Activated CD8-positive, alpha-beta memory T cell treated with anti-CD3 and anti-CD28 coated beads, Interleukin-2, amount 50 U/mL, for 1 hour (primary cell): ENCODE data around the gene IFI27L1.

Source experiments
- DNase-seq: peaks from one replicate; pipeline ENCODE4 v3.0.0-alpha.2; 2020; ENCODE audit errors: extremely low read depth

Gene IFI27L1

GRCh38 chr14:94080621-94081385, at the start of gene IFI27L1, which contains the start of gene DDX24:
Gene IFI27L1 (plus strand): TSS chr14:94081310. CDS start chr14:94096938, 15,628 bp downstream.
Gene DDX24 (minus strand): TSS chr14:94081202. CDS start chr14:94079742, 1,460 bp downstream.
- peak; percentile 85 for DNase-seq

GRCh38 chr14:94031883-94032279, 49.2 kb upstream of the IFI27L1 start:
- DNase-seq: no peak

GRCh38 chr14:94034886-94035285, 46.2 kb upstream of the IFI27L1 start:
- no peak for DNase-seq

- peak; percentile 31 for DNase-seq
Observed at GRCh38 chr14:94036313-94037167, 44.6 kb upstream of the IFI27L1 start.

GRCh38 chr14:94037954-94038353, 43.2 kb upstream of the IFI27L1 start:
- DNase-seq: no peak

GRCh38 chr14:94038510-94038909, 42.6 kb upstream of the IFI27L1 start:
- no peak for DNase-seq

GRCh38 chr14:94038921-94039629, 42.0 kb upstream of the IFI27L1 start:
- DNase-seq: no peak

- DNase-seq: no peak
Observed at GRCh38 chr14:94040247-94040646, 40.9 kb upstream of the IFI27L1 start.

GRCh38 chr14:94040796-94041195, 40.3 kb upstream of the IFI27L1 start:
- DNase-seq: no peak

GRCh38 chr14:94041551-94042346, 39.4 kb upstream of the IFI27L1 start:
- no peak for DNase-seq

- DNase-seq: no peak
Observed at GRCh38 chr14:94042433-94043091, 38.5 kb upstream of the IFI27L1 start.

GRCh38 chr14:94043111-94043755, 37.9 kb upstream of the IFI27L1 start:
- DNase-seq: no peak

GRCh38 chr14:94043756-94044475, 37.2 kb upstream of the IFI27L1 start:
- no peak for DNase-seq

- DNase-seq: no peak
Observed at GRCh38 chr14:94044476-94045091, 36.5 kb upstream of the IFI27L1 start.

- no peak for DNase-seq
Observed at GRCh38 chr14:94045101-94045500, 36.0 kb upstream of the IFI27L1 start.

GRCh38 chr14:94045563-94046345, 35.4 kb upstream of the IFI27L1 start:
- DNase-seq: no peak

GRCh38 chr14:94046696-94047250, 34.3 kb upstream of the IFI27L1 start:
- no peak for DNase-seq

- DNase-seq: no peak
Observed at GRCh38 chr14:94047581-94047980, 33.5 kb upstream of the IFI27L1 start.
